ENCODE measurements around the gene ZGPAT.

The ZGPAT gene

GRCh38 chr20:63692436-63693082 is 15.3 kb upstream of the ZGPAT start:
- no peak for DNase-seq (ENCODE audit: low read depth in 3 of 3)

- no peak for DNase-seq (ENCODE audit: low read depth in 3 of 3)
Measured at GRCh38 chr20:63693083-63693732, 14.6 kb upstream of the ZGPAT start.

- DNase-seq (ENCODE audit: low read depth in 3 of 3), result no peak
Measured at GRCh38 chr20:63693733-63694583, 13.9 kb upstream of the ZGPAT start.

- no peak for DNase-seq (ENCODE audit: low read depth in 3 of 3)
Measured at GRCh38 chr20:63694584-63695423, 13.0 kb upstream of the ZGPAT start.

- no peak for DNase-seq (ENCODE audit: low read depth in 3 of 3)
Measured at GRCh38 chr20:63695424-63696305, 12.2 kb upstream of the ZGPAT start.

GRCh38 chr20:63696306-63696627 is 11.6 kb upstream of the ZGPAT start:
- DNase-seq (ENCODE audit: low read depth in 3 of 3), result no peak

GRCh38 chr20:63696628-63697356 is 11.0 kb upstream of the ZGPAT start, which contains the start of gene TNFRSF6B:
TSS of gene TNFRSF6B (plus strand) at chr20:63696652. CDS start at chr20:63696768, 116 bp downstream.
- no peak for DNase-seq (ENCODE audit: low read depth in 3 of 3)

- DNase-seq (ENCODE audit: low read depth in 3 of 3), result no peak
Measured at GRCh38 chr20:63697357-63697867, 10.4 kb upstream of the ZGPAT start.

- DNase-seq (ENCODE audit: low read depth in 3 of 3), result no peak
Measured at GRCh38 chr20:63697868-63698545, 9.8 kb upstream of the ZGPAT start.

GRCh38 chr20:63698739-63699465 is 8.9 kb upstream of the ZGPAT start:
- peak; percentile 26 to 70 (median 39) for DNase-seq (ENCODE audit: low read depth in 3 of 3)

- no peak for DNase-seq (ENCODE audit: low read depth in 3 of 3)
Measured at GRCh38 chr20:63699466-63700198, 8.2 kb upstream of the ZGPAT start.

- DNase-seq (ENCODE audit: low read depth in 3 of 3), result no peak
Measured at GRCh38 chr20:63700199-63701050, 7.4 kb upstream of the ZGPAT start.

GRCh38 chr20:63701051-63701328 is 6.8 kb upstream of the ZGPAT start:
- no peak for DNase-seq (ENCODE audit: low read depth in 3 of 3)

GRCh38 chr20:63701329-63702035 is 6.4 kb upstream of the ZGPAT start:
- DNase-seq (ENCODE audit: low read depth in 3 of 3), result no peak

GRCh38 chr20:63702036-63702665 is 5.7 kb upstream of the ZGPAT start:
- DNase-seq (ENCODE audit: low read depth in 3 of 3), result no peak

All from stimulated activated CD4-positive, alpha-beta T cell treated with anti-CD3 and anti-CD28 coated beads, TNF-alpha, amount 100 ng/mL, for 24 hours (primary cell).